Gastroesophageal sphincter (tissue), 4 donors: ENCODE data around the gene SLC3A2. TPM values are rescaled to one million over a fixed set of nuclear protein-coding genes. Genes with fewer than 3 reads are reported as not detected.

Source experiments
- ATAC-seq: fragments of 150-250 bp; one replicate; pipeline ENCODE4 v1.9.1; 2016; ENCODE audit warnings: mild to moderate bottlenecking, moderate library complexity
- H3K27ac ChIP-seq, 4 donors: fragments of 200-600 bp; sonication (generic) in 3 of 4; 1 replicate in 3 of 4; 2 replicates in 1 of 4; pipeline ENCODE4 v1.5.1; 2016 to 2019
- H3K27me3 ChIP-seq: fragments of 200-600 bp; sonication (generic); one replicate; pipeline ENCODE4 v1.5.1; 2019
- H3K36me3 ChIP-seq, 2 donors: fragments of 200-600 bp; sonication (generic); one replicate each; pipeline ENCODE4 v1.5.1; 2019; ENCODE audit warnings: control low read depth in 1 of 2
- H3K4me1 ChIP-seq, 3 donors: fragments of 200-600 bp; sonication (generic); 1 replicate in 2 of 3; 2 replicates in 1 of 3; pipeline ENCODE4 v1.5.1; 2016 to 2019; ENCODE audit warnings: control low read depth in 2 of 3
- H3K4me3 ChIP-seq, 2 donors: fragments of 200-600 bp; sonication (generic); one replicate each; pipeline ENCODE4 v1.5.1; 2019; ENCODE audit warnings: mild to moderate bottlenecking in 1 of 2, moderate library complexity in 1 of 2
- H3K9me3 ChIP-seq, 3 donors: fragments of 200-600 bp; sonication (generic); one replicate each; pipeline ENCODE4 v1.5.1; 2017 to 2019; ENCODE audit warnings: control low read depth in 2 of 3
- CTCF ChIP-seq, 4 experiments: fragments of 200-600 bp in 2 of 4; fragments of 450-650 bp in 2 of 4; sonication (generic) in 1 of 4; IDR thresholded peaks; one replicate each; pipeline ENCODE4 v1.5.1; 2017 to 2019; ENCODE audit warnings: antibody characterized with exemption in 4 of 4, mild to moderate bottlenecking in 2 of 4, moderate library complexity in 2 of 4
- EP300 ChIP-seq: sonication (generic); formaldehyde crosslinking; IDR thresholded peaks from one replicate; pipeline ENCODE4 v1.6.1; 2017; ENCODE audit warnings: antibody characterized with exemption, mild to moderate bottlenecking
- POLR2A ChIP-seq, 2 donors: fragments of 450-650 bp; IDR thresholded peaks; one replicate each; pipeline ENCODE4 v1.6.1; 2017; ENCODE audit warnings: antibody characterized with exemption in 2 of 2, mild to moderate bottlenecking in 2 of 2, moderate library complexity in 1 of 2
- POLR2AphosphoS5 ChIP-seq: sonication (generic); formaldehyde crosslinking; IDR thresholded peaks from one replicate; pipeline ENCODE4 v1.6.1; 2017; ENCODE audit warnings: antibody characterized with exemption
- WGBS, 2 donors: methylation state at CpG; one replicate each; pipeline ENCODE4 v1.1.5; 2018; ENCODE audit warnings: low coverage in 1 of 2; 5-methylcytosine and 5-hydroxymethylcytosine counted together
- total RNA-seq, 4 donors: library from RNA; depleted of rRNA; stranded (reverse); fragments of >200 nt; gene quantifications; one replicate each; pipeline ENCODE4 v1.1.0, GENCODE V29; 2016

Gene SLC3A2
- total RNA-seq, 4 donors from 2014 or later = 66.9 to 144 (median 80.2) TPM

GRCh38 chr11:62923601-62924411 lies 43.1 kb downstream of the SLC3A2 start:
- ATAC-seq = no peak

GRCh38 chr11:62925308-62925707 lies 44.6 kb downstream of the SLC3A2 start:
- no peak overlapping the region for H3K27ac ChIP-seq
- H3K27me3 ChIP-seq = peaks cover 83% of the 10 kb centered on the region
- peaks cover 0 to 51% (median 17%) of the 10 kb centered on the region in 3 donors for H3K4me1 ChIP-seq
- H3K4me3 ChIP-seq = no peak overlapping the region
- WGBS, 2 donors = 78 to 80% methylated on average over 3 to 5 of the region's 14 CpGs
- TF ChIP-seq CTCF (IDR thresholded peaks at IDR 0.05) = no peak
- TF ChIP-seq EP300 = no peak
- TF ChIP-seq POLR2AphosphoS5 = no peak
- TF ChIP-seq POLR2A (IDR thresholded peaks at IDR 0.05) = no peak
- no peaks in the 10 kb centered on the region for H3K36me3 ChIP-seq
- no peaks in the 10 kb centered on the region for H3K9me3 ChIP-seq
- ATAC-seq = no peak

More at GRCh38 chr11:62923601-62924411, 43.1 kb downstream of the SLC3A2 start:
- no peaks in the 10 kb centered on the region for H3K9me3 ChIP-seq
- no peak overlapping the region for H3K27ac ChIP-seq
- TF ChIP-seq EP300 (no peak), CTCF (IDR thresholded peaks at IDR 0.05) (no peak), POLR2A (IDR thresholded peaks at IDR 0.05) (no peak), POLR2AphosphoS5 (no peak)
- H3K4me1 ChIP-seq = peaks cover 0 to 51% (median 17%) of the 10 kb centered on the region in 3 donors
- peak overlapping the region in 1 of 2 donors; percentile 22 for H3K4me3 ChIP-seq
- 16 to 17% methylated on average over 14 to 16 of the region's 52 CpGs for WGBS, 2 donors
- H3K36me3 ChIP-seq = no peaks in the 10 kb centered on the region
- peaks cover 84% of the 10 kb centered on the region for H3K27me3 ChIP-seq

- H3K4me3 ChIP-seq = peak overlapping the region in 1 of 2 donors; percentile 43
- ATAC-seq = no peak
Observed at GRCh38 chr11:62925745-62926679, 45.3 kb downstream of the SLC3A2 start.

More at GRCh38 chr11:62925745-62926679, 45.3 kb downstream of the SLC3A2 start:
- peaks cover 77% of the 10 kb centered on the region for H3K27me3 ChIP-seq
- 60% methylated on average over 1 of the region's 71 CpGs; no CpG with 5 or more reads in 1 of the 2 donors for WGBS, 2 donors
- peaks cover 0 to 49% (median 17%) of the 10 kb centered on the region in 3 donors for H3K4me1 ChIP-seq
- H3K27ac ChIP-seq = no peak overlapping the region
- no peaks in the 10 kb centered on the region for H3K9me3 ChIP-seq
- H3K36me3 ChIP-seq = no peaks in the 10 kb centered on the region
- TF ChIP-seq CTCF (IDR thresholded peaks at IDR 0.05) (no peak), POLR2A (IDR thresholded peaks at IDR 0.05) (no peak), EP300 (no peak), POLR2AphosphoS5 (no peak)
